HuH-7.5 (cell line): ENCODE data around the gene TBC1D3B.
"Not testable (repeated sequence)": the region's sequence is repeated elsewhere in the genome, so short reads cannot be mapped to it uniquely, and the experiment has no call there.

Source experiments
- DNase-seq: peaks from one replicate; pipeline ENCODE4 v3.0.0; 2011; ENCODE audit warnings: low spot score

The TBC1D3B gene

DNA sequence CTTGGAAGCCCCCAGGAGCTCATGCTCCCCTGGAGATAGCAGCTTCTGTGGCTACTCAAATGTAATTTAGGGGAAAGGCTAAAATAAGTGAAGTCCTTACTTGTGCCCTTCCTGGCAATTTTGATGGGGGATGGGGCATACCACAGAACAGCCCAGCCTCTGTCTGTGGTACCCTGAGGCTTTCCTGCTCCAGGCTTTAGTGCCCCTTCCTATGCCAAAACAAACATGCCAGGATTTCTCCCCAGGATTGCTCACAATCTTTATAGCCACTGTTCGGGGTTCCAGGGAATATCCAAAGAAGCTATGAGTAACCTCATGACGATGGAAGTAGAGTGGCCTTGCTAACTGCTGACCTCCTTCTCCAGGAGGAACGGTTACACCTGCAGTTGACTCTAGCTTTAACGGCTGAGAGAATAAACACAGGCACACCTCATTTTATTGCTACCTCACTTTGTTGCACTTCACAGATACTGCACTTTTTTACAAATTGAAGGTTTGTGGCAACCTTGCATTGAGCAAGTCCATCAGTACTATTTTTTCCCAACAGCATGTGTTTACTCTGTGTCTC is 47.9 kb downstream of the TBC1D3B start:
- no peak for DNase-seq

DNA sequence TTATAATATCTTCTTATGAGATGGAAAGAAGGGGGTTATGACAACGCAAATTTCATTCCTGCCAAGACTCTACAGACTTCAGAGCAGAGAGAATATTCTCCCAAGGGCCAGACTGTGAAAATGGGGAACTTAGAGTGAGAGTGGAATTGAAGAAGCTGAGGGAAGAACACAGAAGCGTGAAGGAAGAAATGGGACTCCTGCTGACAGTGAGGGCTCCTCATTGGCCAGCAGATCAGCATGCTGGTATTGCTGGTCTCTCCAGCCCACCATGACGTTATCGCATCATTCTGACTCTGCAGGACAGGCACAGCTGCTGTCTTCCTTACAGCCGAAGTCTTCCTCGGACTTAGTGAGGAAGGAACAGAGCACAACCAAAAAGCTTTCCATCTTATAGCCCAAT is 48.5 kb downstream of the TBC1D3B start:
- DNase-seq = no peak

DNA sequence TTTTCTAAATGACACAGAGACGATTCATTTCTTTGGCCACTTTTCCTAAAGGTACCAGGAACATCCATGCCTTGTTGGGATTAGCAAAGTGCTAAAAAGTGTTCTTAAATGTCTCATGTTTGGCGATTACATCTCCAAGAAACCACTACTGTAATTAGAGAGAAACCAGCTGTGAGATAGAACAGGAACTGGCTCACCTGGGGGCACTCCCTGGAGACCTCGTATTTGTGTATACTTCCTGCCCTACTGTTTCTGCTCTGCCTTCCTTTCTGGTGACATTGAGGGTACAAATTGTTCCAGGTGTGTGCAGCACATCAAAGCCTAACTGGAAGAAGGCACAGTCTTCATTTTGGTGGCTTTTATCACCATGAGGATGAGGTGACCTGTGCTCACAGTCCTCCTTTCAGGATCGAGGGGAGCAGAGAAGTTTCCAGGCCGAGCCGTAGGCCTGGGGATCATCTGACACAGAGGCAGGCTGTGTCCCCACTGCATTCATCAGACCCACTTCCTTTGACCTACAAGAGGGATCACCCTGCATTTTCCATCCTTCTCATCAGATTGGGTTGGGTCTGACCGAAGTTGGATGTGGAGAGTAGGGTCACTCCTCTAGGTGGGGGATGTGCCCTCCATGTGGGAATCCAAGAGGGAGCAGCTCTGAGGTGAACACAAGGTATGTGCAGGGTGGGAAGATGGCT is 49.1 kb downstream of the TBC1D3B start:
- no peak for DNase-seq

DNA sequence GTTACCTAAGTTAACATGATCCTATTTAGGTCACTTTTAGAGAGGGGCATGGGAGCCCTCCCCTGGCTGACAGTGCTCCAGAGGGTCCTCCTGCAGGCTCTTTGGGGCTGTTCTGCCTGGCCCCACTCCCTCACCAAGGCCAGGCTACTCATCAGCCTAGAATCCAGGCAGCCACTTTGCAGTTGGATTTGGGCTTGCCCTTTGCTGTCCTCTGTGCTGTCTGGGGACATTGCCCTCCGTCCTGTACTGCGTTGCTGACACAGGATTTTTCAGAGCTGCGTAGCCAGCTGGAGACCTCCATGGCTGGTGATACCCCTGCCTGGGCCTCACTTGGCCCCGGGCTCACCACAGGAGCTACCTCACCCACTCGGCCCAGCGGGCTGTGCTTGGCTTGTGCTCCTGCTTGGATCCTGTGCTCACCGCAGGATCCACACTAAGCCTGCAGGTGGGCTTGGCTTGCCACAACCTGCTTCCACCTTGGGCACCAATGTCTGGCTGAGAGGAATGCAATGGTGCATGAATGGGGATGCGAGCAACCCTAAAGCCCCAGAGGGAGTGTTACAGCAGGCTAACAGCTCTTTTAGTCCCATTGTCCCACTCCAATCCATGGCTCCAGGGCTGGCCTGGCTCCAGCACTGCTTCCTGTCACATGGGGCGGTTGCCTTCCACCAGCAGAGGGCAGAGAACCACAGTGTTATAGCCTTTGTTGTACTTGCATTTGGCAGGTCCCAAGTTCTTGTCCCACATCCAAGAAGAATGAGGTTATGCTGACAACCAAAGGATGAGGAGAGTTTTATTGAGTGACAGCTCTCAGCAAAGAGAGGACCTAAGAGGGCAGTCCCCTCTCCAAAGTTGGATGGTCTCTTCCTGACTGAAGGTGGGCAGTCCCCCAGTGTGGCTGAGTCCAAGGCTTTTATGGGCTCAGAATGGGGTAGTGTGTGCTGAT is 51.3 kb downstream of the TBC1D3B start:
- DNase-seq = no peak

DNA sequence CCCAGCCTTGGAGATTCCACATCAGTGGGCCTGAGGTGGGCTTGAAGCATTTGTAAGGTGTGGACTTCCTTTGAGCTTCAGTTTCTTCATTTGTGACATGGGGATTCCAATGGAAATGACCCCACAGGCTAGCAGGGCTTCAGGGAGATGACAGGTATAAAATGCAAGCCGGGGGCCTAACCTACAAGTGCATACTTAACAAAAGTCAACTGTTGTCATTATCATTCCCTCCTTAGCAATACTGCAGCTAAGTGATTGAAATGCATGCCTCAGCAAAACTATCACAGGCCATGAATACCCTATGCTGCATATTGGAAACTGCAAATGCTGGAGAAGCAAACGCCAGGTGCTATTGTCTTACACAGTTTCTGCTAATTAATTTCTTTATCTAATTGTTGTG is 53.0 kb downstream of the TBC1D3B start:
- DNase-seq = no peak

DNA sequence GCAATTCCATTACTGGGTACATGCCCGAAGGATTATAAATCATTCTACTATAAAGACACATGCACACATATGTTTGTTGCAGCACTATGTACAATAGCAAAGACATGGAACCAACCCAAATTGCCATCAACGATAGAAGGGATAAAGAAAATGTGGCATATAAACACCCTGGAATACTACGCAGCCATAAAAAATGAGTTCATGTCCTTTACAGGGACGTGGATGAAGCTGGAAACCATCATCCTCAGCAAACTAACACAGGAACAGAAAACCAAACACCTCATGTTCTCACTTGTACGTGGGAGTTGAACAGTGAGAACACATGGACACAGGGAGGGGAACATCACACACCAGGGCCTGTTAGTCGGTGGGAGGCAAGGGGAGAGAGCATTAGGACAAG is 55.3 kb downstream of the TBC1D3B start:
- not testable (repeated sequence) for DNase-seq

DNA sequence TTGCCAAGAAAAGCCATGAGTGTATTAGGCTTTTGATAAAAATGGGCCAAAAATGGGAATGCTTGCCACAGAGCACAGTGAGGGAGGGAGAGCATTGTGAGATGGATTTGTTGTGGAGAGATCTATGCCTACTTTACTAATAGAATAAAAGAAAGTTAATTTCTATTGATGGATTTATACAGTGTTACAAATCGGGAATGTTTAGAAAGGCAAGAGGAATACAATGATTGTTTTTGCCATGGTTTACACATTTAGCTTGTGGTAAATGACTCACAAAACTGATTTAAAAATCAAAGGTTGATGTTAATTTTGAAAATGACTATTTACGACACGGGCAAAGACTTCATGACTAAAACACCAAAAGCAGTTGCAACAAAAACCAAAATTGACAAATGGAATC is 56.2 kb downstream of the TBC1D3B start:
- no peak for DNase-seq

DNA sequence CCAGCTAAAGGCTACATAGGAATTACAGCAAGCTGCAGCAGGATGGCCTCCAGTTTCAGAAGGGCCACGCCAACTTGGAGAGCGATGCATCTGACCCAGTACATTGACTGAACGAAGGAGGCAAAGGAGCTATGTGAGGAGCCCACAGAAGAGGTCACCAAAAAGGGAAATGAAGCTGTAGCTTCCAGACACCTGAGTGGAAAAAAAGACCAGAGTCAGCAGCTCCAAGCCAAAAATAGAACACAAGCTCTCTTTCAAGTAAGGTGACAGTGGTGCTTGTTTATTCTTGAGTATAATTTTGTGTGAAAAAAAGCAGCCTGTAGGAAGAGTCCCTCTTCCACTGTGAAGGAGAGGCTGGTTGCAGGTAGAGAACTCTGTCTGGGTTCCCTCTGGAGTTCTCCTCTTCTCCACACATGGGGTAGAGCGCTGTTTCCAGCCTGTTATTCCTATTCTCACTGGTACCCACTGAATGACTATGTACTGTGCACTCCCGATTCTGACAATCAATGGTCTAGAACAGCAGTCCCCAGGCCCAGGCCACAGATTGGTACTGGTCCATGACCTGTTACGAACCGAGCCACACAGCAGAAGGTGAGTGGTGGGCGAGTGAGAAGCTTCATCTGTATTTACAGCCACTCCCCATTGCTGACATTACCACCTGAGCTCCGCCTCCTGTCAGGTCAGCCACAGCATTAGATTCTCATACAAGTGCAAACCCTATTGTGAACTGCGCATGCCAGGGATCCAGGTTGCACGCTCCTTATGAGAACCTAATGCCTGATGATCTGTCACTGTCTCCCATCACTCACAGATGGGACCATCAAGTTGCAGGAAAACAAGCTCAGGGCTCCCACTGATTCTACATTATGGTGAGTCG is 57.7 kb downstream of the TBC1D3B start:
- DNase-seq = no peak

DNA sequence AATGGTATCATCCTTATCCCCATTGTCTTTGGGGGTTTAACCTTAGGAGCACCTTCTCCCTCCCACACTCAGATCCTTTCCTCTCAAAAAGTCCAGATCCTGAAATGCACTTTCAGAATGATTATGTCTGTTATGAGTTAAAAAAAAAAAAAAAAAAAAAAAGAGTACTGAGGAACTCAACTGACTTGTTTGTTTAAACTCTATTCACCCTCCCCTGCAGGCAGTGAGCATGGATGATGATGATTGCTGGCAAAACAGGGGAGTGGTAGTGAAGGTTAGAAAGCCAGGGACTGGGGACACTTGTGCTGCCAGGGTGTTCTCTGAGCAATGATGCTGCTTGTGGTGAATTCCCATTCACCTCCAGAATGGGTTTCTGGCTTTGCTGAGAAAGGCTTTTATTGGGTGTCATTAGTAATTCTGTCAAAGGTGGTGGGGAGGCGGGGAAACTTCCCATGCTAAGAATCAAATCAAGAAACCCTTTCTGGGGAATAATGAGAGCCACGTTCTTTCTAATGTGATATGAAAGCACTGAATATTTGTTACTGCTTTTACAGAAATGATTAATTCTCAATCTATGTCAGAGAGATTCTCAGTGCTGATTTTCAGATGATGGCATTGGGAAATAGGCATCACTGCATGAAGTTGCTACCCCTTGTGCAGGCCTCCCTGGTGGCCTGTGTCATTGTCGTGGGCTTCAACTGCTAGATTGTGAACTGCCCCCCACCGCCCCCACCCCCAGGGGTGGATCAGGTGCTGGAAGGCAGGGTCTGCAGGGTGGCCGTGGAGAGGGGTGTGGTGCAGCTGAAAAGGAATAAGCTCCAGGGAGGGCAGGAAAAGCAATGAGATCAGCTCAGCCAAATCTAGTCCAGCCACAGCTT is 58.7 kb downstream of the TBC1D3B start:
- no peak for DNase-seq
